Measurements from ENCODE around the gene DOCK1. TPM values are rescaled to one million over a fixed set of nuclear protein-coding genes. Genes with fewer than 3 reads are reported as not detected.

Gene DOCK1
- total RNA-seq, 2 experiments from 2014 or later = 0.14 to 0.18 TPM

- no peak for DNase-seq
- POLR2A ChIA-PET = no interaction called here
- H3K4me3 Mint-ChIP-seq = no peak overlapping the region
- no peak for ATAC-seq
- H3K9me3 Mint-ChIP-seq = no peaks in the 10 kb centered on the region
- H3K4me1 Mint-ChIP-seq (ENCODE audit: low read depth) = peaks cover 4% of the 10 kb centered on the region
- intact Hi-C loops (cut with micrococcal nuclease) = no loop called here
- no peak for TF ChIP-seq CTCF (IDR thresholded peaks at IDR 0.05)
- no peak overlapping the region for H3K27ac Mint-ChIP-seq
- H3K27me3 Mint-ChIP-seq = no peaks in the 10 kb centered on the region
- no peaks in the 10 kb centered on the region for H3K36me3 Mint-ChIP-seq (ENCODE audit: low read depth)
- CTCF ChIA-PET = no interaction called here
Observed at GRCh38 chr10:126963354-126963753, 58.1 kb downstream of the DOCK1 start.

GRCh38 chr10:126964190-126964589, 59.0 kb downstream of the DOCK1 start:
- Mint-ChIP-seq H3K4me1 (ENCODE audit: low read depth) (peaks cover 4% of the 10 kb centered on the region), H3K36me3 (ENCODE audit: low read depth) (no peaks in the 10 kb centered on the region), H3K27me3 (no peaks in the 10 kb centered on the region), H3K9me3 (no peaks in the 10 kb centered on the region), H3K4me3 (no peak overlapping the region), H3K27ac (no peak overlapping the region)
- no peak for TF ChIP-seq CTCF (IDR thresholded peaks at IDR 0.05)
- CTCF ChIA-PET = no interaction called here
- DNase-seq = no peak
- no peak for ATAC-seq
- intact Hi-C loops (cut with micrococcal nuclease) = no loop called here
- POLR2A ChIA-PET = no interaction called here

- no peak overlapping the region for H3K27ac Mint-ChIP-seq
- no peaks in the 10 kb centered on the region for H3K9me3 Mint-ChIP-seq
- ChIA-PET POLR2A (no interaction called here), CTCF (no interaction called here)
- H3K4me3 Mint-ChIP-seq = no peak overlapping the region
- TF ChIP-seq CTCF (IDR thresholded peaks at IDR 0.05) = no peak
- intact Hi-C loops (cut with micrococcal nuclease) = no loop called here
- H3K36me3 Mint-ChIP-seq (ENCODE audit: low read depth) = no peaks in the 10 kb centered on the region
- DNase-seq (no peak), ATAC-seq (no peak)
- no peaks in the 10 kb centered on the region for H3K4me1 Mint-ChIP-seq (ENCODE audit: low read depth)
- no peaks in the 10 kb centered on the region for H3K27me3 Mint-ChIP-seq
Observed at GRCh38 chr10:126966938-126967337, 61.7 kb downstream of the DOCK1 start.

GRCh38 chr10:126969310-126969709, 64.1 kb downstream of the DOCK1 start:
- DNase-seq = no peak
- no peak overlapping the region for H3K4me3 Mint-ChIP-seq
- ATAC-seq = no peak
- POLR2A ChIA-PET = no interaction called here
- no peak overlapping the region for H3K27ac Mint-ChIP-seq
- intact Hi-C loops (cut with micrococcal nuclease) = no loop called here
- H3K9me3 Mint-ChIP-seq = no peaks in the 10 kb centered on the region
- TF ChIP-seq CTCF (IDR thresholded peaks at IDR 0.05) = no peak
- no peaks in the 10 kb centered on the region for H3K4me1 Mint-ChIP-seq (ENCODE audit: low read depth)
- H3K36me3 Mint-ChIP-seq (ENCODE audit: low read depth) = no peaks in the 10 kb centered on the region
- CTCF ChIA-PET = no interaction called here
- H3K27me3 Mint-ChIP-seq = no peaks in the 10 kb centered on the region

- no peaks in the 10 kb centered on the region for H3K9me3 Mint-ChIP-seq
- H3K4me1 Mint-ChIP-seq (ENCODE audit: low read depth) = no peaks in the 10 kb centered on the region
- ATAC-seq (no peak), DNase-seq (no peak)
- no peaks in the 10 kb centered on the region for H3K27me3 Mint-ChIP-seq
- intact Hi-C loops (cut with micrococcal nuclease) = no loop called here
- no peaks in the 10 kb centered on the region for H3K36me3 Mint-ChIP-seq (ENCODE audit: low read depth)
- ChIA-PET POLR2A (interaction anchor here (0.6 kb wide), 1 partner anchor 767 kb away, joined by 3 read pairs; no protein-coding TSS in a partner anchor), CTCF (no interaction called here)
- TF ChIP-seq CTCF (IDR thresholded peaks at IDR 0.05) = no peak
- H3K27ac Mint-ChIP-seq = no peak overlapping the region
- no peak overlapping the region for H3K4me3 Mint-ChIP-seq
Observed at GRCh38 chr10:126972635-126973414, 67.6 kb downstream of the DOCK1 start.
